Lung (tissue), 12 donors: ENCODE data around the gene TRPT1. TPM values are rescaled to one million over a fixed set of nuclear protein-coding genes. Genes with fewer than 3 reads are reported as not detected.

Experiments
- ATAC-seq: fragments of 200-7000 bp; cut with Tn5 transposase; one replicate; pipeline ENCODE4 v1.9.1; 2020; ENCODE audit warnings: moderate number of reproducible peaks; ENCODE audit not compliant: insufficient read depth, low FRiP score
- DNase-seq, 3 donors: peaks; one replicate each; pipeline ENCODE4 v3.0.0-alpha.2; 2013 to 2017
- H3K27ac ChIP-seq, 2 donors: one replicate each; pipeline ENCODE4 v1.5.1; 2013; ENCODE audit warnings: mild to moderate bottlenecking in 2 of 2, moderate library complexity in 2 of 2, control low read depth in 1 of 2, inconsistent platforms in 1 of 2, low read depth in 1 of 2, low read length in 1 of 2
- H3K27me3 ChIP-seq, 3 donors: one replicate each; pipeline ENCODE4 v1.5.1; 2013; ENCODE audit warnings: low read length in 2 of 3; ENCODE audit not compliant: control insufficient read depth in 3 of 3, insufficient read depth in 3 of 3
- H3K36me3 ChIP-seq, 4 donors: one replicate each; pipeline ENCODE4 v1.5.1; 2013; ENCODE audit warnings: low read length in 4 of 4, mild to moderate bottlenecking in 1 of 4, moderate library complexity in 1 of 4; ENCODE audit not compliant: control insufficient read depth in 4 of 4, insufficient read depth in 4 of 4
- H3K4me1 ChIP-seq, 5 donors: one replicate each; pipeline ENCODE4 v1.5.1; 2013; ENCODE audit warnings: low read length in 5 of 5, mild to moderate bottlenecking in 2 of 5, moderate library complexity in 1 of 5; ENCODE audit not compliant: control insufficient read depth in 5 of 5, insufficient read depth in 5 of 5
- H3K4me3 ChIP-seq: one replicate; pipeline ENCODE4 v1.5.1; 2013; ENCODE audit warnings: mild to moderate bottlenecking, control low read depth, moderate library complexity
- H3K9ac ChIP-seq, 2 donors: one replicate each; pipeline ENCODE4 v1.5.1; 2013; ENCODE audit warnings: low read length in 2 of 2, control low read depth in 1 of 2; ENCODE audit not compliant: insufficient read depth in 1 of 2
- H3K9me3 ChIP-seq, 4 donors: one replicate each; pipeline ENCODE4 v1.5.1; 2013; ENCODE audit warnings: low read length in 3 of 4, mild to moderate bottlenecking in 1 of 4, moderate library complexity in 1 of 4; ENCODE audit not compliant: control insufficient read depth in 4 of 4, insufficient read depth in 3 of 4
- CTCF ChIP-seq: IDR thresholded peaks from 2 replicates; pipeline ENCODE4 v1.5.1; 2012; ENCODE audit warnings: mild to moderate bottlenecking; ENCODE audit errors: control extremely low read depth, extremely low read depth
- WGBS, 2 donors: extraction: QIAGEN DNeasy Blood & Tissue Kit; methylation state at CpG; one replicate each; pipeline ENCODE4 v1.1.7; 2013; 5-methylcytosine and 5-hydroxymethylcytosine counted together
- polyA plus RNA-seq, 2 donors: library from polyadenylated mRNA; stranded (reverse); fragments of 200-250 nt; gene quantifications; one replicate each; pipeline ENCODE4 v1.2.1, GENCODE V29; 2013
- total RNA-seq, 2 donors: library from RNA; depleted of rRNA in 1 of 2; stranded (reverse); fragments of >200 nt in 1 of 2; gene quantifications; one replicate each; pipeline ENCODE4 v1.2.1, GENCODE V29; 2014 to 2021
- donor health status: control.
- donor health status: control.
- donor health status: Bipolar disorder and iron deficiency.
- donor health status: healthy.
- donor health status: DM: yes; HTN: yes; CAD: no.

TRPT1 gene
- total and polyA plus RNA-seq, 4 donors, result 18.3 to 62.5 (median 34.3) TPM

DNA sequence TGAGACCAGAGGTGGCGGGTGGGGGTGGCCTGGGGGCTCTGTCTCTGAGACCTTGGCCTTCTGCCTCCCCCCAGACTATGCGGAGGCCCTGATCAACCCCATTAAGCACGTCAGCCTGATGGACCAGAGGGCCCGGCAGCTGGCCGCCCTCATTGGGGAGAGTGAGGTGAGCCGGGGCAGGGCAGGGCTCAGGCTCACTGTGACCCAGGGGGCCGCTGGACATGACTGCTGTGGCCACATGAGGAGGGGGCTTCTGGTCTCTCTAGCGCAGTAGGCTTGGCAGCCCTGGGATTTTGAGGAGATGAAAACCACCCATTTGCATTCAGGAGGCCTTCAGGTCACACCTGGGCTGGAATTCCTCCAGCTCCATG, 37.9 kb upstream of the TRPT1 start:
- ATAC-seq (no peak), DNase-seq (no peak)
- WGBS, 2 donors, result 92 to 96% methylated on average over 8 of the region's 8 CpGs
- H3K27me3 ChIP-seq, result no peaks in the 10 kb centered on the region
- peaks cover 0 to 12% (median 5%) of the 10 kb centered on the region in 5 donors for H3K4me1 ChIP-seq
- no peak for TF ChIP-seq CTCF
- H3K27ac ChIP-seq, result no peak overlapping the region
- H3K36me3 ChIP-seq, result peaks cover 2 to 70% (median 17%) of the 10 kb centered on the region in 4 donors
- H3K9ac ChIP-seq, result no peak overlapping the region
- H3K4me3 ChIP-seq, result no peak overlapping the region
- H3K9me3 ChIP-seq, result no peaks in the 10 kb centered on the region

GRCh38 chr11:64263021-64263946, 37.3 kb upstream of the TRPT1 start:
- Histone ChIP-seq H3K9me3 (no peaks in the 10 kb centered on the region), H3K27ac (no peak overlapping the region), H3K9ac (no peak overlapping the region), H3K36me3 (peaks cover 2 to 76% (median 20%) of the 10 kb centered on the region in 4 donors), H3K4me3 (no peak overlapping the region), H3K4me1 (peaks cover 0 to 5% (median 2%) of the 10 kb centered on the region in 5 donors), H3K27me3 (no peaks in the 10 kb centered on the region)
- no peak for TF ChIP-seq CTCF
- ATAC-seq (no peak), DNase-seq (no peak)
- WGBS, 2 donors, result 86 to 87% methylated on average over 29 of the region's 29 CpGs

- DNase-seq, result no peak
- no peaks in the 10 kb centered on the region for H3K27me3 ChIP-seq
- H3K27ac ChIP-seq, result no peak overlapping the region
- ATAC-seq, result no peak
- no peaks in the 10 kb centered on the region for H3K9me3 ChIP-seq
- no peaks in the 10 kb centered on the region for H3K4me1 ChIP-seq
- no peak overlapping the region for H3K9ac ChIP-seq
- no peak overlapping the region for H3K4me3 ChIP-seq
- 94 to 95% methylated on average over 42 of the region's 42 CpGs for WGBS, 2 donors
- TF ChIP-seq CTCF, result no peak
- peaks cover 2 to 80% (median 22%) of the 10 kb centered on the region in 4 donors for H3K36me3 ChIP-seq
These were observed 36.5 kb upstream of the TRPT1 start for GRCh38 chr11:64262271-64263002.
